Right ventricle myocardium inferior (tissue), 1 donor: ENCODE results near the gene KDM4C. TPM values are rescaled to one million over a fixed set of nuclear protein-coding genes. Genes with fewer than 3 reads are reported as not detected.
A peak's percentile ranks its signal among the peaks of the same experiment; 100 is the strongest.

ENCODE experiments used
- ATAC-seq: fragments of 200-7000 bp; cut with Tn5 transposase; one replicate; pipeline ENCODE4 v1.9.1; 2020; ENCODE audit warnings: mild to moderate bottlenecking, moderate library complexity
- DNase-seq: peaks from one replicate; pipeline ENCODE4 v3.0.0; 2021; ENCODE audit errors: missing footprints
- intact Hi-C: fragments of 100-400 bp; cut with DNase I; formaldehyde crosslinking; loops from one replicate; pipeline ENCODE4 v1.11.0; 2022
- total RNA-seq: library from RNA; stranded (reverse); fragmentation: NEBNext Ultra II Directional; extraction: Animal tissue kit (Norgen Biotek cat#: 25700); gene quantifications from one replicate; pipeline ENCODE4 v1.2.1, GENCODE V29; 2021
- donor health status: DM: no; HTN: yes; CAD: no; lungs with severe emphysema.

KDM4C gene
- total RNA-seq, 1 donor from 2014 or later = 15.3 TPM

DNA sequence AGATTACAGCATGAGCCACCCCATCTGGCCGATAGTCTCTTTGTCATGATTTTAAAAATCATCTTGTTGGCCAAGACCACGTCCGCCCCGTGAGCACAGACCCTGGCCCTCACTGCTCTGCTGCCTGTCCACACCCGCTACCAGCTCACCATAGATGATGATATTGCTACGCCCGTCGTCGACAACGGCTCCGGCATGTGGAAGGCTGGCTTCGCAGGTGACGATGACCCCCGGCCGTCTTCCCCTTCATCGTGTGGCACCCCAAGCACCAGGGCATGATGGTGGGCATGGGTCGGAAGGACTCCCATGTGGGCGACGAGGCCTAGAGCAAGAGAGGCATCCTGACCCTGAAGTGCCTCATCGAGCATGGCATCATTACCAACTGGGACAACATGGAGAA, 76.5 kb downstream of the KDM4C start:
- intact Hi-C loops = no loop called here
- ATAC-seq (no peak), DNase-seq (no peak)

DNA sequence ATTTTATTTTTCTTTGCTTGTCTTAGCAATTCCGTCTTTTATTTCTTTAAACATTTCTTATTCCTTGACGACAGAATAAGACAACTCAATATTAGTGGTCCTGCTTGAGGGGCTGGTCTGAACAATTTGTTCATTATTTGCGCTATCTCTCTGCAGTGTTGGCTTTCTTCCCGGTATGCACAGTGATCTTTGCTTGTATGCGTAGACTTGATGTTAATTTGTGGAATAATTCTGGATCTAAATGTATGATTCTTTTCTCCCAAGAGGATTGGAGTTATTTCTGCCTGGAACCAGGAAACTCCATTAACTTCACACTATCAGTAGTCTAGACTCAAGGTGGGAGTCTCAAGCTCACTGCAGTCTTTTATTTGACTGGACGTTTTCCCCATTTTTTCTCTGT, 80.4 kb downstream of the KDM4C start:
- DNase-seq (no peak), ATAC-seq (no peak)
- intact Hi-C loops = no loop called here

DNA sequence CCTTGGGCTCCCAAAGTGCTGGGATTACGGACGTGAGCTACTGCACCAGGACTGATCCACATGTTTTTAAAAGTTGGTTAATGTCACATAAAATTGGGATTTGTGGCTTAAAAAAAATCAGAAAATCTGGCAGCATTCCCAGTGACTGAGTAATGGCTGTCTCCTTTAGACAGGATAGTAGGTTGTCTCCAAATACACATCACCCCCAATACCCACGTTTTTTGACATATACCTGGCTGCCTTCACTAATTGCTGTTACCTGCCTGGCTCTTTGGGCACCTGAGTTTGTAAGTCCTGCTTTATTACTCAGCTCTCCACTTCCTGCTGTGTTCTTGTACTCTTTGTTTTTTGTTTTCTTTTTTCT, 84.8 kb downstream of the KDM4C start:
- intact Hi-C loops = loop anchor here (10.0 kb wide), 1 partner anchor 258 kb away; no protein-coding TSS in a partner anchor
- no peak for DNase-seq
- no peak for ATAC-seq

DNA sequence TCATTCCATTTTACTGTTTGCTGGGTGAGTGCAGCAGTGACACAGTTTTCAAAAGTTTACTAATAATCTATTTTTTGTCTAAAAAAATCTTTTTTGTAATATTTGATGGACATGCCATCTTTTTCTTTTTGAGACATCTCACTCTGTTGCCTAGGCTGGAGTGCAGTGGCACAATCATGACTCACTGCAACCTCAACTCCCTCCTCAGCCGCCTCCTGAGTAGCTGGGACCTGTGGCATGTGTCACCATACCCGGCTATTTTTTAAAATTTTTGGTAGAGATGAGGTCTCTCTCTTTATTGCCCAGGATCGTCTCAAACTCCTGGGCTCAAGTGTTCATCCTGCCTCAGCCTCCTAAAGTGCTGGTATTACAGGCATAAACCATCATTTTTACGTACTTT, 86.0 kb downstream of the KDM4C start:
- ATAC-seq (no peak), DNase-seq (no peak)
- intact Hi-C loops = loop anchor here (10.0 kb wide), 1 partner anchor 259 kb away; no protein-coding TSS in a partner anchor

DNA sequence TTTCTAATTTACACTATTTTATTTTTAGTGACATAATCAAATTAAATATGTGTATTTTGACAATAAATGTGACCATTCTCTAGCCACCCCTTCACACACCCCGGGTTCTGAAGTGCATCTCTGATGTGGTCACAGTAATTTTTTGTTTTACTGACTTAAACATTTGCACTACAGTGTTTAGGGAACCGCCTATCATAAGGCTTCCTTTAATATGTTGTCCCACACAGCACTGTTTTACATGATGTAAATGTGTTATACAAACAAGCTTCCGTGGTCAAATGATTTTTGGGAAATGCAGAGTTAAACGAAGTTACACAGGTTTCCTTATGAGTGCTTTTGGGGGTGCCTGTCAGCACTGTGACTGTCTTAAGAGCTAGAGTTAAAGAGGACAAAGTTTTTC, 86.5 kb downstream of the KDM4C start:
- intact Hi-C loops = loop anchor here (10.0 kb wide), 1 partner anchor 259 kb away; no protein-coding TSS in a partner anchor
- ATAC-seq (no peak), DNase-seq (no peak)

DNA sequence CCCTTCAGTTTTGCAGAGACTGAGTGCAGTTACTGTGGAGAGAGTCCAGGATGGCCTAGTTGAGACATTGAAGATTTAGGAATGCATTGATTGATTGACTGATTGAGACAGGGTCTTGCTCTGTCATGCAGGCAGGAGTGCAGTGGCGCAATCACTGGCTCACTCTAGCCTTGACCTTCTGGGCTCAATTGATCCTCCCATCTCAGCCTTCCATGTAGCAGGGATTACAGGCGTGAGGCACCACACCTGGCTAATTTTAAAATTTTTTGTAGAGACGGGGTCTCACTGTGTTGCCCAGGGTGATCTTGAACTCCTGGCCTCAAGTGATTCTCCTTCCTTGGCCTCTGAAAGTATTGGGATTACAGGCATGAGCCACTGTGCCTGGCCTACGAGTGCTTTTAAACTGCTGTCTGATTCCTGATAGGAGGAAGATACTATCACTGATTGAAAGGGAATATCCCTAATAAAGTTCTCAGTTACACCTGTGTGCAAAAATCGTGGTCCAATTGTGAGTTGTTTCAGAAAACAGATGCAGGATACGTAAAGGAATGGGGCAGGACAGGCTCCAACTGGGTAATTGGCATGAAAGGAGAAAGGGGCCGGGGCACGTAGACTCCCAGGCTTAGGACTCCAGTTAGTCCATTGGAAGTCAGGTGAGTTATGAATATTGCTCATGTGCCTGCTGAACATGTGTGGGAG, 87.5 kb downstream of the KDM4C start:
- ATAC-seq = no peak
- intact Hi-C loops = loop anchor here (10.0 kb wide), 1 partner anchor 260 kb away; no protein-coding TSS in a partner anchor
- peak; percentile 37 for DNase-seq

DNA sequence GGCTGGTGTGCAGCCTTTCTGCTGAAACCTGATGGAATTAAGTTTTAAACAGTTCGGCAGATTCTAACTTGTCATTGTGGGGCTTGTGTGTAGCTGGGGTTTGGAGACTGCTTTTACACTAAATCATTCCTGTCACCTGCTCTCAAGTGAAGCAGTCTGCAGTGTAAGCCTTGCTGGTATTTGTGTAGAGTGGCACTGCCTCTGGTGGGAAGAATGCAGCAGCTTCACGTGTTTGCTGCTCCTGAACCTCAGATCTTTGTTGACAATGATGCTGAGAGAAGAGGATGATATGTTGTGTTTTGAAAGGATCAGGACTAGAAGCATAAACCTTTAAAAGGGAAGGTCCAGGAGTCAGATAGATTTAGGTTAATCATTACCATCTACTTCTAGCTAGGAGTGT, 88.1 kb downstream of the KDM4C start:
- ATAC-seq (peak; percentile 70), DNase-seq (no peak)
- intact Hi-C loops = loop anchor here (10.0 kb wide), 1 partner anchor 261 kb away; no protein-coding TSS in a partner anchor

DNA sequence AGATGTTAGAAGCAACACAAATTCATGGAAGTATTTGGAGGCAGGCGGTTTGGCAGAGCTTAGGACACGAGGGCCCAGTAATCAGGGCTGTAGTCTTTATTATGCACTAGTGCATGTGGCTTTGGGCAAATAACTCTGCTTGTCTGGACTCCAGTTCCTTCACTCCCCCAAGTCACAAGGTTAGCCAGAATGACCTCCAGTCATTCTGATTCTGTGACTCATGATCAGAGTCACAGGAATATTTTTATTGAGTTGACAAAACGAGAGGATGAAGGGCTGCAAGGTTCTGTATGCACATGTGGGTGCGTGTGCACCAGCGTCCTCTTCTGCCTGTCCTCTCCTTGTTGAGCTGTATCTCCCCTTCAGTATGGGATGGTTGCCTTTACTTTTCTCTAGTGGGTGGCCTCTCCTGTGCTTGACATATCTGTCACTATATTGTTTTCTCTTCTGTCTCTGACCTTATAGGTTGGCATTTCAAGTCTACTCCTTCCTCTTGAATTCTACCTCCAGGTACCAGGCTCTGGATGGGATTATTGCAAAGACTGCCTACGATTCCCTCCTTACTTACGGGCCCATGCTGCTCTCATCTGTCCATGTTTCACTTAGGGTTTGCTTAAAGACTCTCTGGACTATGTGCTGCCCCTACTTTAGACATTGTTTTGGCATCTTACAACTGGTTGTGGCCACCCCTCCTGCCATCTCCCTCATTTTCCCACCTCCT, 94.6 kb downstream of the KDM4C start:
- ATAC-seq = no peak
- intact Hi-C loops = no loop called here

DNA sequence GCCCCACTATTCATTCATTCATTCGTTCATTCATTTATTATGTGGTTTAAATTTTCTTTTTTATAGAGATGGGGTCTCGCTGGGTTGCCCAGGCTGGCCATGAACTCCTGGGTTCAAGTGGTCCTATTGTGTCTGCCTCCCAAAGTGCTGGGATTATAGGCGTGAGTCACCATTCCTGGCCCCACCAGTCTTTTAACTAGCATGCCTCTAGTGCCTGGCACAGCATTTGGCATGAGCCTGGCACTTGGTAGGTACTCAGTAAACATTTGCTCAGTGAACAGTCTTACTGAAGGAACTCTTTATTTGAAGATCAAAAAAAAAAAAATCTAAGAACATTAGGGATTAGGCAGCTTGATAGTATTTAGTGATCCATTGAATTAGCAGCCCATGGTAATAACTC, 98.1 kb downstream of the KDM4C start:
- no peak for ATAC-seq

More for the DNA sequence above, 94.6 kb downstream of the KDM4C start:
- no peak for DNase-seq

DNA sequence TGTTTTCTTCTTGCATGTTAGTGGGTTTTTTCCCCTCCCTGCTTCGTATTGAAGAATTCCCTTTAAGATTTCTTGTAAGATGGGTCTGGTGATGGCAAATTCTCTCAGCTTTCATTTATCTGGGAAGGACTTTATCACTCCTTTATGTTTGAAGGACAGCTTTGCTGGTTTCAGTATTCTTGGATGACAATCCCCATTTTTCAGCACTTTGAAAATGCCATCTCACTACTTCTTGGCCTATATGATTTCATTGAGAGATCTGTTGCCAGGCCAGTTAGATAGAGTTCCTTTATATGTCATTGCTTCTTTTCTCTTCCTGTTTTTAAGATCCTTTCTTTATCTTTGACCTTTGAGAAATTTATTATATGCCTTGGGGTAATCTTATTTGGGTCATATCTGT, 106.3 kb downstream of the KDM4C start:
- no peak for DNase-seq
- intact Hi-C loops = no loop called here
- ATAC-seq = no peak

More for the DNA sequence above, 98.1 kb downstream of the KDM4C start:
- intact Hi-C loops = no loop called here
- DNase-seq = no peak

DNA sequence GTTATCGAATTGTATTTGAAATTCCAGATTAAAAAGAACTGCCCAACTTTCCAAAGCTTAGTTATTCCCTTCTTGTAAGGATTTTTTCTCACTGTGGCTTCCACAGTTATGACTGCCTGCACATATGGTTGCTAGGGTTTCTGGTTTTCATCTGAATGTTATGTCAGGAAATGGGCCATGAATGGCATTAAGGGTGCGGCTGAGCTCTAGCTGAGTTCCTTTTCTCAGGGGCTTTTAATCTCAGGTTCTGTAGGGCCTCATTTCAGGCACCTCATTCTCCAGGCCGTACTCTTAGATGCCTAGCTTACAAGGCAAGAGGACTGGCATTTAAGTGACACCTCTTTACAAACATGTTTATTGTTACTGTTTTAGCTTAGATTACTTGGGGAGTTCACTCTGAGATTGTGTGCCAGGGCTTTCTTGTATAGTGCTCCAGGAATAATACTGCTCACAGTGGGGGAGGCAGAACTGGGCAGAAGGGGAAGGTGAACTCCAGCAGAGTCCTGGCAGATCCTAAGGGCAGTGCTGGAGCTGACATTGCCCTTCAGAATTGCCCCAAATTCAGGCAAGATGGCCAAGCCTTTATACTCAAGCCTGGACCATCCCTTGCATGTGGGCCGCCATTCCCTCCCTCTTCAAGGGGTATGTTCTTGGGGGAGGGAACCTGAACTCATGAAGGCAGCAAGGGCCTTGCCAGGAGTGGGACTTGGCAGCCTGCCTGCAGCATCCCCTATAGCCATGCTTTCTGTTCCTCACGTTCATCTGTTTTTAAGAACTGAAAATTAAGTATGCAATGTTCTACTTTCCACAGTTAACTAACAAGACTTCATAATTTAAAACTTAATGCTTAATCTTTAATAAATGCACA, 111.5 kb downstream of the KDM4C start:
- DNase-seq (peak; percentile 34), ATAC-seq (peak; percentile 76)
- intact Hi-C loops = no loop called here

DNA sequence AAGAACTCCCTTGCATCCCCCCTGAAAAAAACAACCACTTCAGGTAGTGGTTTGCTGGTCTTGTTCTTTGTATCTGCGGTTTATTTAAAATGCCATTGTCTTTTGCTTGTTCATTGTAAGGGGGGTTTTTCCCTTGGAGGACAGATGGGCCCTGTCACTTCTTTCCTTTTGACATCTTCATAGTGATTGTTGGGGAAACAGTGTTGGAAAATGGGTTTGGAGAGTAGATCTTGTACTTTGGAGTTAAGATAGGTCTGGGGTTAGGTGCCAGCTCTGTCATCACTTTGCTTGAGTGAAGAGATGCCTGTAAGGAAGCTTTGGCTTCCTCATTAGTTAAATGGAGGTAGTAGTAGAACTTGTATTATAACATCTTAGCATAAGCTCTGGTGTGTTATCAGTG, 112.4 kb downstream of the KDM4C start:
- intact Hi-C loops = loop anchor here (10.0 kb wide), 1 partner anchor 55 kb away; no protein-coding TSS in a partner anchor
- ATAC-seq (no peak), DNase-seq (no peak)

DNA sequence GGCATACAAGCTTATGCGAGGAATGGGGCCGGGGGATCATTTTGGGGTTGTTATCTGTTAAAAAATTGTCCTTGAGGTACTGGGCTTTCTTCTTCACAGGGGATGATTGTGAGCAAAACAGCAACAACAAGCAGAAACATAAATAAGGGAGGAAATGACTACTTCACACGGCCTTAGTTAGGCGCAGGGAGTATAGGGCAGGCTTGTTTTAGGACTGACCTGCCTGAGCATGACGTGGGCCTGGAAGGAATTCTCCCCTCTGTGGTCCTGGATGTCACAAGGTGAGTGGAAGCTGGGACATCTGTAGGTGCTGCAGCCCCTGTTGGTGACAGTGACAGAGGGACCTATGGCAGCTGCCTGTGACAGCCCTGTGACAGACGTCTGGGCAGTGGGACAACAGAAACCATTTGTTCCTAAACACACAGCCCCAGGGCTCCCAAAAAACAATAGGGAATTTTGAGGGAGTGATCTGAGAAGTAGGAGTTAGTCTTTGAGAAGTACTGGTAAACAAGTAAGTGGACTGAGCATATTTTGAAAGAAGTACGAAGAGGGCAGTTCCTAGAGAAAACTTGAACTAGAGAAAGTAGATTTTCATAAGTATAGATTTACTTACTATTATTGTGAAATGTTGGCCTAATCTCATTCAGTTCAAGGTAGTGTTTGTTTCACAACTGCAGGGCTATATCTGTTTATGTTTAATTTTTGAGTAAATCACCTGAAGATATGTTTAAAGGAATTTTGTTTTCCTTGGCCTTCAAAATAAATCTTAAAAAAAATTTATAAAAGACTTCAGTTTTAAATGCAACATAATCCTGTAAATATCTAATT, 113.1 kb downstream of the KDM4C start:
- DNase-seq (no peak), ATAC-seq (no peak)
- intact Hi-C loops = loop anchor here (10.0 kb wide), 1 partner anchor 54 kb away; no protein-coding TSS in a partner anchor

DNA sequence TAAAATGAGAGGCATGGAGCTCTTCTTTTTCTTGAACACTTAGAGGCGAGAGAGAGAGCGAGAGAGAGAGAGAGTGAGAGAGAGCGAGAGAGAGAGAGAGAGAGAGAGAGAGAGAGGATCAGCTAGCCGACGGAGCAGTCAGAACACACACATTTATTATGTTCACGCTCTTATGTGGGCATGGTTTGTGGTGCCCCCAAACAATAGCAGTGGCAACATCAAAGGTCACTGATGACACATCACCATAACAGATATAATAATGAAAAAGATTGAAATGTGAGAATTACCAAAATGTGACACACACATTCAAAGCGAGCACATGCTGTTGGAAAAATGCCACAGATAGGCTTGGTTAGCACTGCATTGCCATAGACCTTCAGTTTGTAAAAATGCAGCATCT, 116.1 kb downstream of the KDM4C start:
- ATAC-seq (no peak), DNase-seq (no peak)
- intact Hi-C loops = loop anchor here (10.0 kb wide), 1 partner anchor 51 kb away; no protein-coding TSS in a partner anchor

DNA sequence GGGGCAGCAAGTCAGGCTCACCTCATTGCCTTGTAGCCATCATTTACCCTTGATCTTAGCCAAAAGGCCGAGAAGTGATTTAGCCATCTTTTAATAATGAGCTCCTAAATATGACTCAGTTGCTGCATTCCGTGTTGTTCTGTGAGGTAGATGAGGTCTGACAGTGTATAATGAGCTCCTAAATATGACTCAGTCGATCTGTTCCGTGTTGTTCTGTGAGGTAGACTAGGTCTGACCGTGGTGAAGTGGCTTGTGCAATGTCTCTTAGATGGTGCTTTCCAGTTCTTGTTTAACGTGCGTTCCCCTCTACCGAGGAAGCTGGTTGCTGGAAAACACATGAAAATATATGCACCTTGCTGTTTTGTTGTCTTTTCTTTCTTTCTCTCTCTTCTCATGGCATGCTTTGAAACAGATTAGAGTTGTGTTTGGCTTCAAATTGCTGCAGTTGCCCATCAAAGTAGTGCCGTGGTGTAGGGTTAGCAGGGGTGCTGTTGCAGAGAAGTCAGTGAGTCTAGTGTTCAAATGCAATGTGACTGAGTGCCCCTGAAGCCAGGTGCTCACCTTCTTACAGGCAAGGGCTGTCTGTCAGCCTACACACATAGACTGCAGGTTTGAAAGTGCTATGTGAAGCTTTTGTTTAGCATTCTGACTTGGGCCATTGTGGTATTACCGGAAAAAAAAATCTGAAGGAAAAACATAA, 118.6 kb downstream of the KDM4C start:
- ATAC-seq = no peak
- intact Hi-C loops = loop anchor here (10.0 kb wide), 1 partner anchor 48 kb away; no protein-coding TSS in a partner anchor

DNA sequence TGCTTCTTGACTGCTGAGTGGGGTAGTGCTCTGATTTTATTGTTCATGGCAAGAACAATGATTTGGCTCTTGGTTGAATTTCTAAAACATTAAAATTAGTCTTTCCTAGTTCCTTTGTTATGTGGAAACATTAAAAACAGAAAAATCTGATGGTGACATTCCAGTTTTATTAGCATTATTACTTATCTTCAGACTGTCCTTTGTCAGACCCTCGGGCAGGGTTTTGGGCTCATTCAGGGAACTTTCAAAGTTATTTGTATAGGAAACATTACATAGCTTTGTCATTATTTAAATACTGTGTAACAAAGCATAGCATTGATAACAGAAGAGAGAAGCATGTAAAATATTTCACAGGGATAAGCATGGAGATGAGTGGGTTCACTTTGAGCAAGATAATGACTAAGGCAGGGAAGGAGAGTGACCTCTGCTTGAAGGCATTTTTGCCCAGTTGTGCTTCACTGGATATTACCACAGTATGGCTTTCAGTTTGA, 119.9 kb downstream of the KDM4C start:
- DNase-seq = no peak
- intact Hi-C loops = loop anchor here (10.0 kb wide), 1 partner anchor 47 kb away; no protein-coding TSS in a partner anchor
- no peak for ATAC-seq

More for the DNA sequence above, 118.6 kb downstream of the KDM4C start:
- DNase-seq = no peak

DNA sequence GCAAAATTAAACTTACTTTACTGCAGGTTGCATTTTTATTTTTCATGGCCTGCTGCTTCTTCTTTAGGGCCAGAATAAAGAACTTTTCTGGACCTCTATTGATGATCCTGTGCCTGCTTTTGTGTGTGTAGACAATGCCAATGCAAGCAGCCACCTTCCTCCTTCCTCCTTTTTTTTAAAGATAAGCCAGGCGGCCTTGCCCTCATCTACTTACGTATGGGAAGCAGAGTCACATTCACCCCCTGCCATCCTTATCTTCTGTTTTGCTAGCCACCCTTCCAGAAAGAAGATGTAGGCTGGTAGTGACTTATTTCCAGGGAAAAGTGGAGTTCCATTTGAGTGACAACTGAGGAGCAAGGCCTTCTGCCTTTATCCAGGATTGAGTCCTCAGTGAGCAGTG, 122.9 kb downstream of the KDM4C start:
- DNase-seq (no peak), ATAC-seq (no peak)
- intact Hi-C loops = no loop called here
